CD4-positive, alpha-beta memory T cell (primary cell): Measurements from ENCODE around the gene LRRK2. TPM values are rescaled to one million over a fixed set of nuclear protein-coding genes. Genes with fewer than 3 reads are reported as not detected.

Source experiments
- CTCF ChIA-PET: fragments of 350-600 bp; sonication (Branson Sonifier 250); formaldehyde crosslinking; loops from one replicate; lab custom pipeline; 2021; ENCODE audit warnings: inconsistent platforms; ENCODE audit not compliant: partially characterized antibody; lab: Charles Lee
- POLR2A ChIA-PET: fragments of 350-600 bp; sonication (Branson Sonifier 250); formaldehyde crosslinking; loops from one replicate; lab custom pipeline; 2021; ENCODE audit not compliant: partially characterized antibody; lab: Charles Lee
- DNase-seq, 5 donors: peaks; one replicate each; pipeline versions ENCODE4 v3.0.0 to v3.0.0-alpha.2; 2020 to 2022; ENCODE audit warnings: mixed read lengths in 1 of 5
- H3K27ac ChIP-seq: one replicate; pipeline ENCODE4 v1.7.0; 2013; ENCODE audit warnings: low read depth, low read length
- H3K27me3 ChIP-seq: 2 replicates; pipeline ENCODE4 v1.7.0; 2013; ENCODE audit warnings: mild to moderate bottlenecking, low read length, moderate library complexity; ENCODE audit not compliant: insufficient read depth
- H3K36me3 ChIP-seq: 2 replicates; pipeline ENCODE4 v1.7.0; 2013; ENCODE audit warnings: mild to moderate bottlenecking, low read length, moderate library complexity; ENCODE audit not compliant: insufficient read depth
- H3K4me1 ChIP-seq: 2 replicates; pipeline ENCODE4 v1.7.0; 2013; ENCODE audit warnings: mild to moderate bottlenecking, low read length, moderate library complexity; ENCODE audit not compliant: insufficient read depth
- H3K4me3 ChIP-seq, 2 donors: one replicate each; pipeline ENCODE4 v1.7.0; 2013; ENCODE audit warnings: low read length in 2 of 2, mild to moderate bottlenecking in 1 of 2
- H3K9me3 ChIP-seq, 2 donors: one replicate each; pipeline ENCODE4 v1.7.0; 2013; ENCODE audit warnings: low read length in 2 of 2, control low read depth in 1 of 2; ENCODE audit not compliant: control insufficient read depth in 1 of 2
- H3K27ac Mint-ChIP-seq, 7 donors: one replicate each; pipeline ENCODE4 v1.8.0; 2020 to 2021; ENCODE audit warnings: mixed read lengths in 7 of 7, mild to moderate bottlenecking in 6 of 7, inconsistent platforms in 3 of 7, moderate library complexity in 3 of 7
- H3K27me3 Mint-ChIP-seq, 2 donors: one replicate each; pipeline ENCODE4 v1.8.0; 2020 to 2021; ENCODE audit warnings: mixed read lengths in 2 of 2
- H3K36me3 Mint-ChIP-seq, 2 donors: one replicate each; pipeline ENCODE4 v1.8.0; 2020 to 2021; ENCODE audit warnings: mixed read lengths in 2 of 2, inconsistent platforms in 1 of 2, mild to moderate bottlenecking in 1 of 2
- H3K4me1 Mint-ChIP-seq, 4 donors: one replicate each; pipeline ENCODE4 v1.8.0; 2020 to 2021; ENCODE audit warnings: mixed read lengths in 4 of 4, mild to moderate bottlenecking in 1 of 4
- H3K4me3 Mint-ChIP-seq, 8 donors: one replicate each; pipeline ENCODE4 v1.8.0; 2020 to 2021; ENCODE audit warnings: mixed read lengths in 8 of 8, mild to moderate bottlenecking in 7 of 8, moderate library complexity in 6 of 8, inconsistent platforms in 3 of 8
- H3K9me3 Mint-ChIP-seq, 8 donors: one replicate each; pipeline ENCODE4 v1.8.0; 2020 to 2021; ENCODE audit warnings: mixed read lengths in 8 of 8, mild to moderate bottlenecking in 5 of 8, inconsistent platforms in 3 of 8, moderate library complexity in 1 of 8
- intact Hi-C: fragments of 100-400 bp; cut with micrococcal nuclease; formaldehyde crosslinking; loops from one replicate; pipeline ENCODE4 v1.15.1; 2023
- polyA plus RNA-seq, 2 donors: library from polyadenylated mRNA; unstranded; fragments of 300-500 nt; fragmentation: Illumina TruSeq; gene quantifications; one replicate each; pipeline ENCODE4 v1.2.3, GENCODE V29; 2021
- total RNA-seq, 2 experiments: library from RNA; stranded (reverse); gene quantifications; one replicate each; pipeline ENCODE4 v1.2.3, GENCODE V29; 2021

LRRK2 gene
- total and polyA plus RNA-seq, 4 experiments from 2014 or later = 0.10 to 0.76 (median 0.39) TPM; not detected in 1

GRCh38 chr12:40225984-40226602 lies 1.3 kb downstream of the LRRK2 start:
- Histone ChIP-seq H3K27me3 (no peaks in the 10 kb centered on the region), H3K36me3 (no peaks in the 10 kb centered on the region), H3K4me3 (no peak overlapping the region), H3K4me1 (peaks cover 8% of the 10 kb centered on the region), H3K27ac (no peak overlapping the region), H3K9me3 (no peaks in the 10 kb centered on the region)
- intact Hi-C loops = no loop called here
- peaks cover 27 to 28% of the 10 kb centered on the region in 2 donors for H3K27me3 Mint-ChIP-seq
- ChIA-PET POLR2A (no interaction called here), CTCF (no interaction called here)
- H3K9me3 Mint-ChIP-seq = peaks cover 0 to 11% (median 2%) of the 10 kb centered on the region in 8 donors
- no peak overlapping the region for H3K27ac Mint-ChIP-seq
- DNase-seq = no peak
- H3K4me3 Mint-ChIP-seq = peak overlapping the region in 2 of 8 donors; percentile 69 to 71
- H3K4me1 Mint-ChIP-seq = peaks cover 6 to 19% (median 13%) of the 10 kb centered on the region in 4 donors
- H3K36me3 Mint-ChIP-seq = no peaks in the 10 kb centered on the region

- CTCF ChIA-PET = no interaction called here
- H3K9me3 Mint-ChIP-seq = peaks cover 0 to 11% (median 2%) of the 10 kb centered on the region in 8 donors
- no peak for DNase-seq
Observed at GRCh38 chr12:40226705-40227104, 1.9 kb downstream of the LRRK2 start.

GRCh38 chr12:40227447-40227846 lies 2.6 kb downstream of the LRRK2 start:
- peaks cover 0 to 11% (median 2%) of the 10 kb centered on the region in 8 donors for H3K9me3 Mint-ChIP-seq
- H3K27me3 Mint-ChIP-seq = peaks cover 26 to 27% of the 10 kb centered on the region in 2 donors
- H3K4me1 ChIP-seq = peaks cover 8% of the 10 kb centered on the region
- no peak overlapping the region for H3K4me3 ChIP-seq
- H3K27me3 ChIP-seq = no peaks in the 10 kb centered on the region
- ChIA-PET CTCF (no interaction called here), POLR2A (no interaction called here)
- no peak overlapping the region for H3K27ac ChIP-seq
- no peaks in the 10 kb centered on the region for H3K36me3 ChIP-seq
- H3K4me1 Mint-ChIP-seq = peaks cover 6 to 19% (median 13%) of the 10 kb centered on the region in 4 donors
- intact Hi-C loops = no loop called here
- no peaks in the 10 kb centered on the region for H3K9me3 ChIP-seq
- DNase-seq = no peak
- no peak overlapping the region for H3K4me3 Mint-ChIP-seq
- H3K27ac Mint-ChIP-seq = no peak overlapping the region
- no peaks in the 10 kb centered on the region for H3K36me3 Mint-ChIP-seq

More at GRCh38 chr12:40226705-40227104, 1.9 kb downstream of the LRRK2 start:
- Histone ChIP-seq H3K9me3 (no peaks in the 10 kb centered on the region), H3K27ac (no peak overlapping the region), H3K4me1 (peaks cover 8% of the 10 kb centered on the region), H3K4me3 (no peak overlapping the region), H3K27me3 (no peaks in the 10 kb centered on the region), H3K36me3 (no peaks in the 10 kb centered on the region)
- Mint-ChIP-seq H3K4me1 (peaks cover 6 to 19% (median 13%) of the 10 kb centered on the region in 4 donors), H3K36me3 (no peaks in the 10 kb centered on the region), H3K4me3 (peak overlapping the region in 1 of 8 donors; percentile 6), H3K27me3 (peaks cover 27 to 28% of the 10 kb centered on the region in 2 donors), H3K27ac (no peak overlapping the region)
- intact Hi-C loops = no loop called here
- POLR2A ChIA-PET = no interaction called here

- H3K4me3 Mint-ChIP-seq = no peak overlapping the region
- H3K27me3 ChIP-seq = no peaks in the 10 kb centered on the region
- no peaks in the 10 kb centered on the region for H3K36me3 Mint-ChIP-seq
- intact Hi-C loops = no loop called here
- no peaks in the 10 kb centered on the region for H3K9me3 ChIP-seq
- POLR2A ChIA-PET = no interaction called here
- no peak for DNase-seq
- no peak overlapping the region for H3K27ac Mint-ChIP-seq
- no peak overlapping the region for H3K27ac ChIP-seq
- H3K9me3 Mint-ChIP-seq = peaks cover 0 to 11% (median 2%) of the 10 kb centered on the region in 8 donors
- no peaks in the 10 kb centered on the region for H3K36me3 ChIP-seq
- peaks cover 5 to 15% (median 11%) of the 10 kb centered on the region in 4 donors for H3K4me1 Mint-ChIP-seq
- peaks cover 18 to 25% of the 10 kb centered on the region in 2 donors for H3K27me3 Mint-ChIP-seq
- CTCF ChIA-PET = no interaction called here
- H3K4me1 ChIP-seq = peaks cover 8% of the 10 kb centered on the region
- no peak overlapping the region for H3K4me3 ChIP-seq
Observed at GRCh38 chr12:40228727-40229126, 3.9 kb downstream of the LRRK2 start.

GRCh38 chr12:40229690-40230651 lies 5.2 kb downstream of the LRRK2 start:
- ChIA-PET CTCF (no interaction called here), POLR2A (no interaction called here)
- H3K9me3 Mint-ChIP-seq = peaks cover 0 to 11% (median 2%) of the 10 kb centered on the region in 8 donors
- no peak overlapping the region for H3K27ac Mint-ChIP-seq
- H3K4me3 ChIP-seq = no peak overlapping the region
- no peaks in the 10 kb centered on the region for H3K9me3 ChIP-seq
- intact Hi-C loops = no loop called here
- peaks cover 5 to 10% (median 8%) of the 10 kb centered on the region in 4 donors for H3K4me1 Mint-ChIP-seq
- H3K4me3 Mint-ChIP-seq = no peak overlapping the region
- H3K36me3 ChIP-seq = no peaks in the 10 kb centered on the region
- H3K27me3 ChIP-seq = no peaks in the 10 kb centered on the region
- peaks cover 8% of the 10 kb centered on the region for H3K4me1 ChIP-seq
- H3K27ac ChIP-seq = no peak overlapping the region
- H3K36me3 Mint-ChIP-seq = no peaks in the 10 kb centered on the region
- no peak for DNase-seq
- H3K27me3 Mint-ChIP-seq = peaks cover 12 to 22% of the 10 kb centered on the region in 2 donors

GRCh38 chr12:40232602-40233001 lies 7.8 kb downstream of the LRRK2 start:
- intact Hi-C loops = no loop called here
- Histone ChIP-seq H3K4me1 (no peaks in the 10 kb centered on the region), H3K4me3 (no peak overlapping the region), H3K27ac (no peak overlapping the region), H3K27me3 (no peaks in the 10 kb centered on the region), H3K36me3 (no peaks in the 10 kb centered on the region), H3K9me3 (no peaks in the 10 kb centered on the region)
- no peak for DNase-seq
- H3K4me3 Mint-ChIP-seq = no peak overlapping the region
- no peaks in the 10 kb centered on the region for H3K4me1 Mint-ChIP-seq
- CTCF ChIA-PET = no interaction called here
- H3K27ac Mint-ChIP-seq = no peak overlapping the region
- POLR2A ChIA-PET = no interaction called here
- peaks cover 0 to 8% (median under 1%) of the 10 kb centered on the region in 8 donors for H3K9me3 Mint-ChIP-seq
- no peaks in the 10 kb centered on the region for H3K36me3 Mint-ChIP-seq
- H3K27me3 Mint-ChIP-seq = peaks cover 3 to 6% of the 10 kb centered on the region in 2 donors

- peaks cover 0 to 2% (median 0%) of the 10 kb centered on the region in 8 donors for H3K9me3 Mint-ChIP-seq
- no peak overlapping the region for H3K27ac Mint-ChIP-seq
- no peaks in the 10 kb centered on the region for H3K36me3 Mint-ChIP-seq
- DNase-seq = no peak
- Histone ChIP-seq H3K9me3 (no peaks in the 10 kb centered on the region), H3K27me3 (no peaks in the 10 kb centered on the region), H3K27ac (no peak overlapping the region), H3K4me3 (no peak overlapping the region), H3K4me1 (no peaks in the 10 kb centered on the region), H3K36me3 (no peaks in the 10 kb centered on the region)
- ChIA-PET CTCF (no interaction called here), POLR2A (no interaction called here)
- H3K27me3 Mint-ChIP-seq = peaks cover 0 to 1% of the 10 kb centered on the region in 2 donors
- intact Hi-C loops = no loop called here
- H3K4me1 Mint-ChIP-seq = no peaks in the 10 kb centered on the region
- no peak overlapping the region for H3K4me3 Mint-ChIP-seq
Observed at GRCh38 chr12:40233741-40234367, 9.1 kb downstream of the LRRK2 start.
